Duodenal mucosa (tissue), 2 donors: ENCODE measurements around the gene SRPK1.
"Not testable (repeated sequence)": the region's sequence is repeated elsewhere in the genome, so short reads cannot be mapped to it uniquely, and the experiment has no call there.

ENCODE experiments used
- H3K27ac ChIP-seq: one replicate; pipeline ENCODE4 v1.7.0; 2013; ENCODE audit warnings: low read depth, low read length
- H3K27me3 ChIP-seq, 2 donors: one replicate each; pipeline ENCODE4 v1.7.0; 2013; ENCODE audit warnings: low read length in 2 of 2, control low read depth in 1 of 2; ENCODE audit not compliant: insufficient read depth in 2 of 2, control insufficient read depth in 1 of 2
- H3K36me3 ChIP-seq, 2 donors: one replicate each; pipeline ENCODE4 v1.7.0; 2013; ENCODE audit warnings: low read length in 2 of 2, control low read depth in 1 of 2; ENCODE audit not compliant: insufficient read depth in 2 of 2, control insufficient read depth in 1 of 2
- H3K4me1 ChIP-seq, 2 donors: one replicate each; pipeline ENCODE4 v1.7.0; 2013; ENCODE audit warnings: low read length in 2 of 2, control low read depth in 1 of 2; ENCODE audit not compliant: insufficient read depth in 2 of 2, control insufficient read depth in 1 of 2
- H3K4me3 ChIP-seq, 2 donors: one replicate each; pipeline ENCODE4 v1.7.0; 2013; ENCODE audit warnings: low read length in 2 of 2, low read depth in 1 of 2
- H3K9ac ChIP-seq, 2 donors: one replicate each; pipeline ENCODE4 v1.7.0; 2013; ENCODE audit warnings: low read length in 2 of 2, low read depth in 1 of 2
- H3K9me3 ChIP-seq, 2 donors: one replicate each; pipeline ENCODE4 v1.7.0; 2013; ENCODE audit warnings: low read length in 2 of 2, control low read depth in 1 of 2; ENCODE audit not compliant: control insufficient read depth in 1 of 2

SRPK1 gene

DNA sequence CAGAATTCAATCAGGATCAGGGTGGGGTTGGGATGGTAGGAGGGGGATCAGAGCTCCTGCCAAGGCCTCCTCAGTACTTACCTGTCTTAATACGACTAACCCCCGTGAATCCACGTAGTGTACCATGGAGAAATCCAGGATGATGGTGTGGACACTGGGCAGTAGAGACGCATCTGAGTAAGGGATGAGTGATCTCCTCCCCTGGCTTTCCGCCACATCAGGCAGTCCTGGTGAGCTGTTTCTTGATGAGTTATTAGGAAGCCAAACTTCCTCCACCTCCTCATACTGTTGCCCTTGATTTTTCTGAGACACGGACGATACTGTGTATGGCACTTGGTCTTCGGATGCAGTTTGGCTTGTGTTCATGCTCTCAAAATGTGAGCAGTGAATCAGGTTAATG lies 34.2 kb upstream of the SRPK1 start:
- Histone ChIP-seq H3K27ac (no peak overlapping the region), H3K9me3 (no peaks in the 10 kb centered on the region), H3K4me3 (no peak overlapping the region), H3K4me1 (peaks cover 0 to 8% of the 10 kb centered on the region in 2 donors), H3K9ac (no peak overlapping the region), H3K36me3 (no peaks in the 10 kb centered on the region), H3K27me3 (peaks cover 0 to 4% of the 10 kb centered on the region in 2 donors)

- no peak overlapping the region for H3K4me3 ChIP-seq
- H3K27me3 ChIP-seq = peaks cover 0 to 4% of the 10 kb centered on the region in 2 donors
- H3K9ac ChIP-seq = no peak overlapping the region
- H3K36me3 ChIP-seq = no peaks in the 10 kb centered on the region
- H3K9me3 ChIP-seq = no peaks in the 10 kb centered on the region
- H3K4me1 ChIP-seq = peaks cover 0 to 8% of the 10 kb centered on the region in 2 donors
- H3K27ac ChIP-seq = no peak overlapping the region
These were observed 33.4 kb upstream of the SRPK1 start for GRCh38 chr6:35954333-35954732.

DNA sequence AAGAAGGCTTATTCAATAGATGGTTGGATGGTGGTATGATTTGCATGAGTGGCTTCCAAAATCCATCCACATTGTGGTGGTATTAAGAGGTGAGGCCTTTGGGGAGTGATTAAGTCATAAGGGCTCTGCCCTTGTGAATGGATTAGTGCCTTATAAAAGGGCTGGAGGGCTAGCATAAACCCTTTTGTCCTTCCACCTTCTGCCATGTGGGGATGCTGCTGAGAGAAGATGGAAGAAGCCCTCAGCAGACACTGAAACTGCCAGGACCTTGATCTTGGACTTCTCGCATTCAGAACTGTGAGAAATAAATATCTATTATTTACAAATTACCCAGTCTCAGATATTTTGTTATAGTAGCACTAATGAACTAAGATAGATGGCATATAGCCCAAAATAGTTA lies 27.8 kb upstream of the SRPK1 start:
- no peak overlapping the region for H3K27ac ChIP-seq
- no peaks in the 10 kb centered on the region for H3K36me3 ChIP-seq
- H3K9me3 ChIP-seq = no peaks in the 10 kb centered on the region
- no peak overlapping the region for H3K9ac ChIP-seq
- no peaks in the 10 kb centered on the region for H3K27me3 ChIP-seq
- no peak overlapping the region for H3K4me3 ChIP-seq
- H3K4me1 ChIP-seq = peaks cover 0 to 8% of the 10 kb centered on the region in 2 donors

DNA sequence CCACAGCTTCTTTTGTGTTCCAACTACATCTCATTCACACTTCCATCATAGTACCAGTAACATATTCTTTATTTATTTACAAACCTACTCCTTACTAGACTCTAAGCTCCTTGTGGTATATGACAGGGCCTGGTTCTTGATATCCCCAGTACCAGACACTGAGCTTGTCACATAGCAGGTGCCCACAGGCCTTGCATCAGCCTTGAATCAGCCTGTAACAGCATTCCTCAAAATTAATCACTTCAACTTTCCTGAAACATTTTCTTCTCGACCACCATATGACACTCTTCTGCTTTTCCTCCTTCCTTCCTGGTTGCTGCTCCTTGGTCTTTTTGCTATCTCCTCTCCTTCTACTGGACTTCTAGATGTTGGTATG lies 24.7 kb upstream of the SRPK1 start:
- Histone ChIP-seq H3K27ac (no peak overlapping the region), H3K4me1 (peaks cover 0 to 5% of the 10 kb centered on the region in 2 donors)

DNA sequence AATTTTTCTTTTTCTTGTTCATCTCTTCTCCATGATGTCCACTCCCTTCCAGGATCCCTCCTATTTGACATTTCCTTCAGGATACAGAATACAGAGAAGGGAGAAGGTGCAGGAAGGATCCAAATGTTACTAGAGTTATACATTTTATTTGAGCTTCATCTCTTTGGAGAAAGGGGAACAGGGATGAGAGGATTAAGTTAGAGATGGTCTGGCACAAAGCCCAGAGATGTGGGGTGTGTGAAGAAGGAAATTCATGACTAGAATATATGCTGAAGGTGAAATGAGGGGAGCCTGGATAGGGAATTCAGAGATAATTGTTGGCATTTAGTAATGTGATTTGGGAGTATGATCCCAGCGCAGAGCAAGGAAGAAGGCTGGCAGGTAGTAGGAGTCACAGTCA lies 22.5 kb upstream of the SRPK1 start:
- H3K27ac ChIP-seq = no peak overlapping the region
- no peaks in the 10 kb centered on the region for H3K9me3 ChIP-seq
- peaks cover 0 to 7% of the 10 kb centered on the region in 2 donors for H3K4me1 ChIP-seq
- H3K27me3 ChIP-seq = no peaks in the 10 kb centered on the region
- no peak overlapping the region for H3K9ac ChIP-seq
- no peak overlapping the region for H3K4me3 ChIP-seq
- H3K36me3 ChIP-seq = no peaks in the 10 kb centered on the region

More for the DNA sequence above, 24.7 kb upstream of the SRPK1 start:
- Histone ChIP-seq H3K36me3 (no peaks in the 10 kb centered on the region), H3K9ac (no peak overlapping the region), H3K4me3 (no peak overlapping the region), H3K9me3 (no peaks in the 10 kb centered on the region), H3K27me3 (no peaks in the 10 kb centered on the region)

- Histone ChIP-seq H3K27ac (no peak overlapping the region), H3K9me3 (no peaks in the 10 kb centered on the region), H3K4me3 (no peak overlapping the region), H3K4me1 (peaks cover 0 to 7% of the 10 kb centered on the region in 2 donors), H3K9ac (no peak overlapping the region), H3K27me3 (no peaks in the 10 kb centered on the region), H3K36me3 (no peaks in the 10 kb centered on the region)
These were observed 21.5 kb upstream of the SRPK1 start for GRCh38 chr6:35942355-35942754.

- not testable (repeated sequence) for H3K4me1 ChIP-seq, H3K27ac ChIP-seq, H3K4me3 ChIP-seq, H3K9me3 ChIP-seq, H3K9ac ChIP-seq, H3K27me3 ChIP-seq, H3K36me3 ChIP-seq
These were observed 20.3 kb upstream of the SRPK1 start for GRCh38 chr6:35941170-35941569.

GRCh38 chr6:35940014-35940413 lies 19.1 kb upstream of the SRPK1 start:
- not testable (repeated sequence) for H3K27ac ChIP-seq, H3K4me1 ChIP-seq, H3K4me3 ChIP-seq, H3K9me3 ChIP-seq, H3K36me3 ChIP-seq, H3K27me3 ChIP-seq, H3K9ac ChIP-seq

GRCh38 chr6:35939259-35939658 lies 18.4 kb upstream of the SRPK1 start:
- H3K9ac ChIP-seq, H3K9me3 ChIP-seq, H3K4me3 ChIP-seq, H3K27me3 ChIP-seq, H3K36me3 ChIP-seq, H3K4me1 ChIP-seq, H3K27ac ChIP-seq: not testable (repeated sequence)

DNA sequence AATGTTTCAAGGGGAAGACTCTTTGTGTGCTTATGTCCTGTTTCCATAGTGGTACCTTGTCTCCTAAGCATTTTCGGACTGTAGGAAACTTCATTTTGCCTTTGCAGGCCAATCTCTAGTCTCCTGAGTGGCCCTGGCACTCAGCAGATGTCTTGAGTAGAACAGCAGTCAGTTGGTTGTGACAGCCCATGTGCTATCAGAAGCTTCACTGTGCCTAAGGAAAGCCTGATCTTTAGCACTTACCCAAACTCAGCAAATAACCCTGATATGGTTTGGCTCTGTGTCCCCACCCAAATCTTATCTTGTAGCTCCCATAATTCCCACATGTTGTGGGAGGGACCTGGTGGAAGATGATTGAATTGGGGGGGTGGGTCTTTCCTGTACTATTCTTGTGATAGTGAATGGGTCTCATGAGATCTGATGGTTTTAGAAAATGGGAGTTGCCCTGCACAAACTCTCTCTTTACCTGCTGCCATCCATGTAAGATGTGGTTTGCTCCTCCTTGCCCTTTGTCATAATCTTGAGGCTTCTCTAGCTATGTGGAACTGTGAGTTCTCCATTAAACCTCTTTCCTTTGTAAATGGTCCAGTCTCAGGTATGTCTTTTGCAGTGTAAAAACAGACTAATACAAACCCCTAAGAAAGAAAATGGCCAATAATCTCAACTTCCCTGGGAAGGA lies 15.9 kb upstream of the SRPK1 start:
- Histone ChIP-seq H3K27ac (no peak overlapping the region), H3K9me3 (peaks cover 0 to 3% of the 10 kb centered on the region in 2 donors), H3K9ac (no peak overlapping the region), H3K4me3 (no peak overlapping the region), H3K36me3 (no peaks in the 10 kb centered on the region), H3K27me3 (no peaks in the 10 kb centered on the region), H3K4me1 (peaks cover 0 to 7% of the 10 kb centered on the region in 2 donors)

GRCh38 chr6:35935469-35935868 lies 14.6 kb upstream of the SRPK1 start:
- peaks cover 0 to 3% of the 10 kb centered on the region in 2 donors for H3K9me3 ChIP-seq
- no peak overlapping the region for H3K27ac ChIP-seq
- H3K4me1 ChIP-seq = peaks cover 0 to under 1% of the 10 kb centered on the region in 2 donors
- H3K36me3 ChIP-seq = no peaks in the 10 kb centered on the region
- H3K9ac ChIP-seq = no peak overlapping the region
- H3K4me3 ChIP-seq = no peak overlapping the region
- no peaks in the 10 kb centered on the region for H3K27me3 ChIP-seq
